Left forelimb (tissue), 1 donor: ENCODE data around the gene SBF2.
"Not testable (repeated sequence)": the region's sequence is repeated elsewhere in the genome, so short reads cannot be mapped to it uniquely, and the experiment has no call there.

Experiments
- DNase-seq: peaks from one replicate; pipeline ENCODE4 v3.0.0-alpha.2; 2018; ENCODE audit warnings: low spot score

Gene SBF2

GRCh38 chr11:10114593-10115404, 179.2 kb downstream of the SBF2 start:
- no peak for DNase-seq

DNA sequence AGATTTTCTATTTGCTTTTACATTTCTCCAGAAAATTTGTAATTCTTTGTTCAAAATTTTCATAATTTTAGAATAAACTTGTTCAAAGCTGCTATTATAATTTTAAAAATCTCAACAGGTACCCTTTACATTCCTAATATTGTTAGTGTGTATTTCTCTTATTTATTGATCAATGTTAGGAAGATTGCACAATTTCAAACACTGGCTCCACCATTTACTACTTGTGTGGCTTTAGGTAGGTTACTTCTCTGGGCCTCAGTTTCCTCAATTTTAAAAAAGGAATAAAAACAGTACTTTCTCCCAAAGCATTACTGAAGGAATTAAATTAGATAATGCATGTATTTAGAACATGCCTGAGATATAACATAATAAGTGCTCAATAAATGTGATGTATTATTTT, 180.2 kb downstream of the SBF2 start:
- no peak for DNase-seq

DNA sequence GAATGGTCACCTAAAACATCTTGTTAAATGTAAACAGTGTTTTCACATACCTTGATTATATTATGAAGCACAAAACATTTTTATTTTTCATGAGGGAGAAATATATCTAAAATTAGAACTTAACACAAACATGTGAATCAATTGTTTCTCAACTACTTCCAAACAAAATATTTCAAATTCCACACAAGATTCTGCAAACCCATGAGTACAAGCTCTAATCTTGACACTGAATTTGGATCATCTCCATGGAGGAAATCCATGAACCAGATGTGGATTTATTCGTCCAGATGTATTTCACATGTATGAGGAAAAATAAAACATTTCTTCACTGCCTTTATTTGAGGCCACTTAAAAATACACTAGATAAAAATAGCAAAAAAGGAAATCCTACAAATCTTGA, 184.2 kb downstream of the SBF2 start:
- DNase-seq = no peak

DNA sequence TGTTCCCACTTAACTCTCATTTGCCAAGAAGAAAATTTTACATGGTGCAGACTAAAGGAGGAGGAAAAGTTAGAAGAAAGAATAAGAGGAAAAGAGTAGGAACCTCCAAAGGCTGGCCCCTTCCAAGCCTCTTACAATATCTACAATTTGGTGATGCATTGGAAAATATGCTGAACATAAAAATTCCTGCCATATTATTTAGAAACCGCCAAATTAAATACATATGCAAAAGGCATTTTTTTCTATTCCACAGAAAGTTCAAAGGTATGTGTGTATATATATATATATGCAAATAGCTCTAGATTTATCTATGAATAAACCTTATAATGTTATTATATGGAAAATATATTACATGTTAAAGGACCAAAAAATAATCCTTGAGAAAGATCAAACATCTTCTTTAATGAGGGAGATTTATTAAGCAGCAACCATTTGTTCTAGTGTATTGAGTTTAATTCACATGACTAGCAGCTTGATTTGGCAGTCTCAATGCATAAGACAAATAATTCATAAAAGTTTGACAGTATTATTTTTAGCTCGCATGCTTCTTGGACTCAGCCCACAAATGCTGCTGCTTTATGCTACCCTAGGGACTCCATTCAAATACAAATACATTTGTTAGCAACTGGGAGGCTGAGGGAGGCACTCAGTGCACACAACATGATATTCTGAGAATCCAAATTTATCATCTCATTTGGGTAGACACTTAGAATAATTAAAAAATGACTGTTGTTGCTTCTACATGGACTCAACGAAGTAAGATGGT, 184.9 kb downstream of the SBF2 start:
- no peak for DNase-seq

- no peak for DNase-seq
Measured at GRCh38 chr11:10107497-10107896, 186.5 kb downstream of the SBF2 start.

DNA sequence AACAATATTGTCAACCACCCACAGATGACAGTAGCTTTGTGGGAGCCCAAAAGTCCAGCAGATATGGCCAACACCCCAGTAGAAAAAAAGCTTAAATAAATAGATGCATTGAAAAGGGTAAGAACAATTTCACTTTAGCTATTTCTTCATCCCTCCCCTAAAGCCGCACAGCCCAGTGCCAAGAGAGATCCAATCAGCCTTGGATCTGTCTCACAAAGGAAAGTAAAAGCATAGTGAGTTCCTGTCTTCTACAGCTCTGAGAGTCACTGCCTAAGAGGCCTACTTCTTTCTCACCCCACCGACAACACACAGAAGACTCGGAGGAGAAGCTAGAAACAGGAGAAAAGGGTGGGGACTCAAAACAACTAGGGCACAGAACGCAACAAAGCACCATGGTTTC, 196.4 kb downstream of the SBF2 start:
- no peak for DNase-seq

- DNase-seq = no peak
Measured at GRCh38 chr11:10096987-10097386, 197.0 kb downstream of the SBF2 start.

DNA sequence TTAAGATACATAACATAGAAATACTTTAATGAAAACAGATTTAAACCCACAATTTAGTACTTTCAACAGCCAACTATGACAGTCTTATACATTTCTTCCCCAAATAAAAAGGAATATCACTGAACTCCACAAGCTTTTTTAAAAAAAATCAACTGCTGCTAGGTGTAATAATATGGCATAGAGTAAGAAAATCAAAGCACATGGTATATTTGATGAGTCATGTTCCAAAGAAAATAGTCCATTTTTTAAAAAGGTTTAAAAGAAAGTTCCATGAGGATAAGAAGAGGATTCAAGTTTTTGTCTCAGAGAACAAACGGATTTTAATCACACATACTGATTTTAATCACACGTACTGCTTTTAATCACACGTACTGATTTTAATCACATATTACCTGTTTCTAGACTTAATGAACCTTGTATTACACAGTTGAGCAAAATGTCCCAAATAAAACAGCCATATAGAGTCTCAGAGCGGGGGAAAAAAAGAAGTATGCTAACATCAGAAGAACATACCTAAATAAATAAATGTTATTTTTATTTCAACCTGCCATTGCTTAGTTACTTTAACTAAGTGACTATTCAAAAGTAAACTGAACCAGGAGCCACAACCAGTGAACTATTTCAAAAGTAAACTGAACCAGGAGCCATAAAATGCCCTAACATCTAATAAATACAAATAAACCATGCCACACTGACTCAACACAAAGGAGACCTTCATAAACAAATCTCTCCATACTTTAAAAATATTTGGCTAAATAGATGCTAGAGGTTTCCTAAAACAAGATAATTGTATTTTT, 198.4 kb downstream of the SBF2 start:
- no peak for DNase-seq

DNA sequence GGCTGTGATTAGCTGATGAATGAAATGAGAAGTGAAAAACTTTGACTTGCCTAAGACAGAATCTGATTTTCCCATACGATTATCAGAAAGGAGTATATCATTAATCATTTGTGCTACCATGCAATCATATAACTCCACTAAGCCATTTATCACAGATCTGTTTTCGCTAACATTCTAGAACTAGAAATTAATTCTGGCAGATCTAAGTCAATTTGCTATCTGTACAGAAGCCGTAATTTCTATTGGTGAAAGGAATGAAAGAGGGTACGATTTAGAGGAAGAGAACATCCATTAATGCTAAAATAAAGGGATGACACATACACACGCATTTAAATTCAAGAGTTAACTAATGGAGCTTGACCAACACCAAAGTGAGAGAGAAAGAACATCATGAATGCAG, 201.6 kb downstream of the SBF2 start:
- DNase-seq = no peak

GRCh38 chr11:10091314-10092045, 202.5 kb downstream of the SBF2 start:
- DNase-seq = no peak

- not testable (repeated sequence) for DNase-seq
Measured at GRCh38 chr11:10087923-10088225, 206.1 kb downstream of the SBF2 start.

DNA sequence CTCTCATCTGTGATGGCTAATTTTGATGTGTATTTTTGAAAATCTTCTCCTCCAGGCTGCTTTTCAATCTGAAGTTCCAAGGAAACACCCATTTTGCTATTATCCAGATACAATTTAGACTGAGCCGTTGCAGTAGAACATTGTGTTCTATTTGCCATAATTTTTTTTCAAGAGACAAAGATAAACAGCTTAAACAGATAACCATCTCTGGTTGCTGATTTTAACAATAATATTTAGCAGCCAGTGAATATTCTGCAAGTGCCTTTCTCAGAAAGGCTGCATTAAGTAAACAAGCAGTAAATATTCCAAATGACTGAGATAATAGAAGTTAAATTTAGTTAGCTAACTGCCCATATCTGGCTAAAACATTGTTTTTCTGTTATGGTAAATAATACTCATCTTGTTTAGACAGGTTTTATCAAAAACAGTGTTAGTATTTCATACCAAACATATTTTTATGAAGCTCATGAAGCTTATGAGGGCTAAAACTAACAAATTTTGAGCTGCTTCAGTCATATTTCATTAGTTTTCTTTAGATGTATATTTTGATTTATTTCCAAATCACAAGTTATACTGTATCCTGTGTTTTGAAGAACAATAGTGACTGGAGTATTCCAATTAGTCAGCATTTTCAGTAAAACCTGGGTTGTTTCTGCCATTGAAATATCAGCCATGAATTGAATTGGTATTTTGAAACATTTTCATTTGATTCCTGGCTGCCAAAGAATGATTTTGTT, 206.7 kb downstream of the SBF2 start:
- DNase-seq = no peak

DNA sequence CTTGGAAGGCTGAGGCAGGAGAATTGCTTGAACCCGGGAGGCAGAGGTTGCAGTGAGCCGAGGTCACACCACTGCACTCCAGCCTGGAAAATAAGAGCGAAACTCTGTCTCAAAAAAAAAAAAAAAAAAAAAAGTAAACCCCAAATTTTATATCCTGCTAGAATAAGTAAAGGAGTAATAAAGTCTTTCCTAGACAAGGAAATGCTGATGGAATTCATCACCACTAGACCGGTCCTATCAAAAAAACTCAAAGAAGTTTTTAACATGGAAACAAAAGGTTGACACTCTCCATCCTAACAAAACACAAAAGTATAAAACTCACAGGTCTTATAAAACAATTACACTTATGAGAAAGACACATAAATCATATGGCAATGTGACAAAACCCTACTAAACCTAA, 213.9 kb downstream of the SBF2 start:
- DNase-seq = no peak

DNA sequence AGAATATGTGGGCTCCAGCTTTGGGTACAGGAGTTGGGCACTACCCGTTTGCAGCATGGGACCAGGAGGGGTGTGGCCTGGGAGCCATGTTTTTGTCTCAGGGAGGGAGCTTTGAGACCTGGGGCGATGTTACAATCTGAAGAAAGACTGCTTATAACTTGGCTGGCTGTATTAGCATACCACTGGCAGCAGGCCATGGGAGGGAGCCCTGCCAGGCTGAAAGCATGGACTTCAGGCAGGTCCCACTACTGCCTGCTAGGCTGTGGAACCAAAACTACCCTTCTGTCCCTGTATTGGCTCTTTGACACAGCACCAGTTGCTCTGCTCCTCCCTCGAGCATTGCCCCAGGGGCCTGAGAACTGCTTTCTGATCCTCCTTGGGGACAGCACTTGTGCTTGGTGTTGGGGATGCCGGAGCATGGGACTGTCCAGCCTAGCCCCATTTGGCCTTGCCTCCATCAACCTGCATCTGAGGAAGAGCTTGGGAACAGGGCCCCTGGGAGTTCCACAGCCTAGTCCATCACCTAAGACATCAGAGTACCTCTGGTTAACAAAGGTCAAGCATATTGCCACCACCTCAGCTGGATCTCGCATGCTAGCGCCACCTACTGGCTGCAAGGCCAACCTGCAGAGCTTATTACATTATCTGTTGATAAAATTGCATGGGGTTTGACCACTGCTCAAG, 217.4 kb downstream of the SBF2 start:
- no peak for DNase-seq

GRCh38 chr11:10075141-10075540, 218.9 kb downstream of the SBF2 start:
- DNase-seq = no peak

GRCh38 chr11:10072841-10073240, 221.2 kb downstream of the SBF2 start:
- DNase-seq = no peak

GRCh38 chr11:10072142-10072541, 221.9 kb downstream of the SBF2 start:
- DNase-seq = no peak

DNA sequence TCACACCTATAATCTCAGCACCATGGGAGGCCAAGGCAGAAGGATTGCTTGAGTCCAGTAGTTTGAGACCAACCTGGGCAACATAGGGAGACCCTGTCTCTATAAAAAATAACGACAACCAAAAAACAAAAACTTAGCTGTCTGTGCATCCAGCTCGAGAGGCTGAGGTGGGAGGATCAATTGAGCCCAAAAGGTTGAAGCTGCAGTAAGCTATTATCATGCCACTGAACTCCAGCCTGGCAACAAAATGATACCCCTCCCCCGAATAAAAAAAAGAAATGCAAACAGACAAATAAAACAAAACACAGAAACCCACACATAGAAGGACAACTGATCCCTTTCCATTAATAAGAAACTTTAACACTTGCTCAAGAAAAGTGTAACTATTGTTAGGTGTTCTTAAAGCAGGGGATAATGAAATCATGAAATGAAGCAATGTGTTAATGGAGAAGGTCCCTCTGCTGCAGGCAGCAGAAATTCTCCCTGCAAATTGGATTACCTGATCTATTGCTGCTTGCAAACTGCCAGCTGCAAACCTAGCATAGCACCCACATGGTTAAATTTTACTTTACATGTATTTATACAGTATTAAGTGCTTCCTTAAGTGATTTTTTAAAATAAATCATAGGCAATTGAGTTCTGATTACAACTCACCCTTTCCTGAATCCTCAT, 226.3 kb downstream of the SBF2 start:
- DNase-seq = no peak

DNA sequence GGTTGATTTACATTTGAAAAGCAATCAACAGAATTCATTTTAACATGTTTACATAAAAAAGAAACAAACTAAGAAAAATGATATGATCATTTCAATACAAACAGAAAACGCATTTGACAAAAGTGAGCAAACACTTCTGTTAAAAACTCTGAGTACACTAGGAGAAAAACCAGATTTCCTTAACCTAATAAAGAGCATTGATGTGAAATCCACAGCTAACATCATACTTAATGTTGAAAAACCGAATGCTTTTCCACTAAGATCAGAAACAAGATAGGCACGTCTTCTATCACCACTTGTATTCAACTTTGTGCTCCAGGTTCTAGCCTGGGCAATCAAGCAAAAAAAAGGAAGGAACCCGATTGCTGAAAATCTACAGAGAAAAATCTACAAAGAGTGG, 227.6 kb downstream of the SBF2 start:
- DNase-seq = no peak

DNA sequence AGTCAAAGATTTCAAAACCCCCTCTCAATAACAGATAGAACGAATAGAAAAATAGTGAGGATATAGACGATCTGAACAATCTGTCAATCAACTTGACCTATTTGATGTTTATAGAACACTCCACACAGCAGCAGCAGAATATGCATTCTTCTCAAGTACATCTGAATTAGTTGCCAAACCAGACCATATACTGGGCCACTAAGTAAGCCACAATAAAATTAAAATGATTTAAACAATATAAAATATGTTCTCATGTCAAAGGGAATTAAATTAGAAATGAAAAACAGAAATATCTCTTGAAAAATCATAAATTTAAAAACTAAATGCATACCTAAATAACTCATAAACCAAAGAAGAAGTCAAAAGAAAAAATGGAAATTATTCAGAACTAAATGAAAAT, 229.2 kb downstream of the SBF2 start:
- DNase-seq = no peak
